ENCODE measurements around the gene GSC. TPM values are rescaled to one million over a fixed set of nuclear protein-coding genes. Genes with fewer than 3 reads are reported as not detected.

Gene GSC
- total and polyA plus RNA-seq, 10 of the 15 experiments (the other 5 are each of a cell fraction or from before 2014, with no cell fraction given), result not detected

DNA sequence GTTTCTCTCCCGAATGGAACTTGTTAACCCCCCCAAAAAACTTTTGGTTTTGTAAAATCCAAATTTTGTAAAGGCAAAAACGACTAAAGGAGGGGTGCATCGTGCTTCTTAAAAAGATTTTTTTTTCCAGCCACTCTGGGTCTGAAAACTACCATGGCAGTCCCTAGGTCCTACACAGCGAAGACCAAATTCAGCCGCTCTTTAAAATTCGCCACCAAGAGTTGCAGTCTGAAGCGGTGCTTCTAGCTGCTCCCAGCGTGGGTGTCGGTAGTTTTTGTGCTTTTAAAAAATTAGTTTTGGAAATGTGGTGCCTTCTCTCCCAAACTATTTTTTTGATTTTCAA is 873 bp upstream of the GSC start (continued):
- TF ChIP-seq, protein P1, sequence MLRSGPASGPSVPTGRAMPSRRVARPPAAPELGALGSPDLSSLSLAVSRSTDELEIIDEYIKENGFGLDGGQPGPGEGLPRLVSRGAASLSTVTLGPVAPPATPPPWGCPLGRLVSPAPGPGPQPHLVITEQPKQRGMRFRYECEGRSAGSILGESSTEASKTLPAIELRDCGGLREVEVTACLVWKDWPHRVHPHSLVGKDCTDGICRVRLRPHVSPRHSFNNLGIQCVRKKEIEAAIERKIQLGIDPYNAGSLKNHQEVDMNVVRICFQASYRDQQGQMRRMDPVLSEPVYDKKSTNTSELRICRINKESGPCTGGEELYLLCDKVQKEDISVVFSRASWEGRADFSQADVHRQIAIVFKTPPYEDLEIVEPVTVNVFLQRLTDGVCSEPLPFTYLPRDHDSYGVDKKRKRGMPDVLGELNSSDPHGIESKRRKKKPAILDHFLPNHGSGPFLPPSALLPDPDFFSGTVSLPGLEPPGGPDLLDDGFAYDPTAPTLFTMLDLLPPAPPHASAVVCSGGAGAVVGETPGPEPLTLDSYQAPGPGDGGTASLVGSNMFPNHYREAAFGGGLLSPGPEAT (IDR thresholded peaks at IDR 0.05; ENCODE audit: low read depth), result no peak
- TF ChIP-seq, protein P2, sequence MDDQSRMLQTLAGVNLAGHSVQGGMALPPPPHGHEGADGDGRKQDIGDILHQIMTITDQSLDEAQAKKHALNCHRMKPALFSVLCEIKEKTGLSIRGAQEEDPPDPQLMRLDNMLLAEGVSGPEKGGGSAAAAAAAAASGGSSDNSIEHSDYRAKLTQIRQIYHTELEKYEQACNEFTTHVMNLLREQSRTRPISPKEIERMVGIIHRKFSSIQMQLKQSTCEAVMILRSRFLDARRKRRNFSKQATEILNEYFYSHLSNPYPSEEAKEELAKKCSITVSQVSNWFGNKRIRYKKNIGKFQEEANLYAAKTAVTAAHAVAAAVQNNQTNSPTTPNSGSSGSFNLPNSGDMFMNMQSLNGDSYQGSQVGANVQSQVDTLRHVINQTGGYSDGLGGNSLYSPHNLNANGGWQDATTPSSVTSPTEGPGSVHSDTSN (IDR thresholded peaks at IDR 0.05; ENCODE audit: insufficient replicate concordance, low read depth, low read length), result no peak
- no peak for TF ChIP-seq NR2F1 (conservative IDR thresholded peaks at IDR 0.05)
- TF ChIP-seq SREBF1 (IDR thresholded peaks at IDR 0.05; ENCODE audit: low read length), result no peak
- no peak for TF ChIP-seq STAT1 (conservative IDR thresholded peaks at IDR 0.05)
- TF ChIP-seq MTA3 (IDR thresholded peaks at IDR 0.05; ENCODE audit: borderline replicate concordance, low read length), result no peak
- no peak for TF ChIP-seq TARDBP (IDR thresholded peaks at IDR 0.05; ENCODE audit: borderline replicate concordance)

DNA sequence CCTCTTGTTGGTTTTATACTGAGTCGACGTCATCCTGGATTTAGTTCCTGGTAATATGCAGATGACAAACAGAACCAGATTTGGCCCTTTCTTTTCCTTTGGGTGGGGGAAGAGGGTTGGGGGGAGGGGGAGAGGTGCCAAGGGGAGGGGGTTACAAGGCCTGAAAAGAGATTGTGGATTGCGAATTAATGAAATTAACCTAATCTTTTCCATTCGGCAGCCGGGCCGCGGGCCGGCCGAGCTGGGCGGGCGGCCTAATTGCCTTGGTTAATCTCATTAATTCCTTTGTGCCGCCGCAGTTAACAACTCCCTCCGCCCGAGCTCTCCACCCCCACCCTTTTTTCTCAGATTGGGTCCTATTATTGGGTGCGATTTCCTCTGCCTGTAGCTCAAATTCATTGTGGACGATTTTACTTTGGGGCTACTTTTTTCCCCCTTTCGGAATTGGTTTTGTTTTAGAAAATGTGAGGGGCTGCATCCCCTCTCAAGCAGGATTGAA is 387 bp upstream of the GSC start:
- H3K36me3 ChIP-seq (ENCODE audit: control insufficient read depth in 2 of 2, insufficient read depth in 2 of 2, low read length in 1 of 2), result no peaks in the 10 kb centered on the region
- H3K4me2 ChIP-seq (ENCODE audit: control insufficient read depth, insufficient read depth), result no peak overlapping the region
- H3K4me1 ChIP-seq (ENCODE audit: control insufficient read depth, insufficient read depth, low read length), result no peaks in the 10 kb centered on the region
- TF ChIP-seq NBN (IDR thresholded peaks at IDR 0.05) (no peak), TBL1XR1 (IDR thresholded peaks at IDR 0.05; ENCODE audit: low read depth, low read length) (no peak), MYB (IDR thresholded peaks at IDR 0.05; ENCODE audit: borderline replicate concordance, low read depth, low read length) (no peak), POU2F2 (IDR thresholded peaks at IDR 0.05; ENCODE audit: borderline replicate concordance, low read depth, low read length) (no peak), TAF1 (IDR thresholded peaks at IDR 0.05; ENCODE audit: borderline replicate concordance, low read depth, low read length) (no peak), SREBF1 (IDR thresholded peaks at IDR 0.05; ENCODE audit: low read length) (no peak), HCFC1 (IDR thresholded peaks at IDR 0.05; ENCODE audit: low read length) (no peak), YBX1 (IDR thresholded peaks at IDR 0.05) (no peak), NR2C2 (IDR thresholded peaks at IDR 0.05; ENCODE audit: borderline replicate concordance, control insufficient read depth, insufficient read length, low read depth) (no peak), SRF (IDR thresholded peaks at IDR 0.05; ENCODE audit: low read depth in 2 of 2, low read length in 2 of 2) (no peak), FOXM1 (IDR thresholded peaks at IDR 0.05; ENCODE audit: low read depth, low read length) (no peak)
- TF ChIP-seq, protein P3, sequence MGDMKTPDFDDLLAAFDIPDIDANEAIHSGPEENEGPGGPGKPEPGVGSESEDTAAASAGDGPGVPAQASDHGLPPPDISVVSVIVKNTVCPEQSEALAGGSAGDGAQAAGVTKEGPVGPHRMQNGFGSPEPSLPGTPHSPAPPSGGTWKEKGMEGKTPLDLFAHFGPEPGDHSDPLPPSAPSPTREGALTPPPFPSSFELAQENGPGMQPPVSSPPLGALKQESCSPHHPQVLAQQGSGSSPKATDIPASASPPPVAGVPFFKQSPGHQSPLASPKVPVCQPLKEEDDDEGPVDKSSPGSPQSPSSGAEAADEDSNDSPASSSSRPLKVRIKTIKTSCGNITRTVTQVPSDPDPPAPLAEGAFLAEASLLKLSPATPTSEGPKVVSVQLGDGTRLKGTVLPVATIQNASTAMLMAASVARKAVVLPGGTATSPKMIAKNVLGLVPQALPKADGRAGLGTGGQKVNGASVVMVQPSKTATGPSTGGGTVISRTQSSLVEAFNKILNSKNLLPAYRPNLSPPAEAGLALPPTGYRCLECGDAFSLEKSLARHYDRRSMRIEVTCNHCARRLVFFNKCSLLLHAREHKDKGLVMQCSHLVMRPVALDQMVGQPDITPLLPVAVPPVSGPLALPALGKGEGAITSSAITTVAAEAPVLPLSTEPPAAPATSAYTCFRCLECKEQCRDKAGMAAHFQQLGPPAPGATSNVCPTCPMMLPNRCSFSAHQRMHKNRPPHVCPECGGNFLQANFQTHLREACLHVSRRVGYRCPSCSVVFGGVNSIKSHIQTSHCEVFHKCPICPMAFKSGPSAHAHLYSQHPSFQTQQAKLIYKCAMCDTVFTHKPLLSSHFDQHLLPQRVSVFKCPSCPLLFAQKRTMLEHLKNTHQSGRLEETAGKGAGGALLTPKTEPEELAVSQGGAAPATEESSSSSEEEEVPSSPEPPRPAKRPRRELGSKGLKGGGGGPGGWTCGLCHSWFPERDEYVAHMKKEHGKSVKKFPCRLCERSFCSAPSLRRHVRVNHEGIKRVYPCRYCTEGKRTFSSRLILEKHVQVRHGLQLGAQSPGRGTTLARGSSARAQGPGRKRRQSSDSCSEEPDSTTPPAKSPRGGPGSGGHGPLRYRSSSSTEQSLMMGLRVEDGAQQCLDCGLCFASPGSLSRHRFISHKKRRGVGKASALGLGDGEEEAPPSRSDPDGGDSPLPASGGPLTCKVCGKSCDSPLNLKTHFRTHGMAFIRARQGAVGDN (IDR thresholded peaks at IDR 0.05), result no peak
- FAIRE-seq (no peak), DNase-seq (ENCODE audit: low read depth, low spot score) (no peak), ATAC-seq (no peak)
- H3K79me2 ChIP-seq (ENCODE audit: control insufficient read depth, insufficient read depth, low read length), result no peaks in the 10 kb centered on the region
- peaks cover 13 to 26% of the 10 kb centered on the region in 2 experiments for H3K27me3 ChIP-seq (replicated peaks in 1 of 2; ENCODE audit: control insufficient read depth in 2 of 2, insufficient read depth in 2 of 2, low read length in 1 of 2)
- CTCF ChIA-PET, result interaction anchor here (1.0 kb wide), 1 partner anchor 41 kb away, joined by 3 read pairs; no protein-coding TSS in a partner anchor
- H3K27ac ChIP-seq (ENCODE audit: control insufficient read depth, insufficient read depth), result no peak overlapping the region
- no peak overlapping the region for H3K4me3 ChIP-seq
- H3K9ac ChIP-seq (ENCODE audit: control insufficient read depth, insufficient read depth, low read length), result no peak overlapping the region
- in situ Hi-C loops (cut with MboI) (no loop called here), intact Hi-C loops (cut with micrococcal nuclease; ENCODE audit: unreplicated experiment) (no loop called here)
- 7% methylated on average over 18 of the region's 18 CpGs for WGBS (ENCODE audit: insufficient coverage, insufficient replicate concordance, low lambda C conversion rate, missing lambda C conversion rate)
- BruUV-seq (replicated peaks), result no TSS peak
- RAD21 ChIA-PET (ENCODE audit: unreplicated experiment), result no interaction called here
- no peak overlapping the region for H2AFZ ChIP-seq (ENCODE audit: control insufficient read depth, low read depth, low read length)
- H3K9me3 ChIP-seq (replicated peaks; ENCODE audit: control insufficient read depth, insufficient read depth, low read length), result peaks cover 2% of the 10 kb centered on the region; the same call in 2 of the 3 replicates
- H4K20me1 ChIP-seq (ENCODE audit: control insufficient read depth, insufficient read depth), result no peaks in the 10 kb centered on the region
- POLR2A ChIA-PET, result no interaction called here
- SMC1A ChIA-PET (ENCODE audit: uncharacterized antibody, unreplicated experiment), result no interaction called here
